HepG2 (cell line): Measurements from ENCODE around the gene BMPR1B. TPM values are rescaled to one million over a fixed set of nuclear protein-coding genes. Genes with fewer than 3 reads are reported as not detected.

ENCODE experiments used
- ATAC-seq: fragments of 200-7000 bp; cut with Tn5 transposase; 3 replicates; pipeline ENCODE4 v1.9.1; 2020; ENCODE audit warnings: mild to moderate bottlenecking, moderate library complexity
- BruUV-seq: library from RNA; stranded (reverse); fragments of 400-500 nt; replicated peaks from 2 replicates; lab custom pipeline; 2021; lab: Mats Ljungman, UMichigan
- CTCF ChIA-PET: fragments of 300-600 bp; formaldehyde crosslinking; extraction: SDS; loops from one replicate; lab custom pipeline; 2021; ENCODE audit warnings: low total read pairs, inconsistent platforms, low intra/inter-chr PET ratio; lab: Yijun Ruan, JAX
- POLR2A ChIA-PET: fragments of 350-600 bp; sonication (Branson Sonifier 250); formaldehyde crosslinking; loops from one replicate; lab custom pipeline; 2020; ENCODE audit warnings: antibody characterized with exemption, inconsistent platforms; lab: Yijun Ruan, JAX
- DNase-seq: peaks from one replicate; pipeline ENCODE4 v3.0.0-alpha.2; 2015; ENCODE audit warnings: low spot score
- FAIRE-seq: peaks from 3 replicates; lab custom pipeline; 2011; peaks lifted over from hg19 to GRCh38; lab: Jason Lieb, UNC
- H2AFZ ChIP-seq: one replicate; pipeline ENCODE4 v1.6.1; 2011; ENCODE audit warnings: low read length, inconsistent platforms
- H3K27ac ChIP-seq: fragments of 300-600 bp; 3 replicates; pipeline ENCODE4 v1.8.0; 2011; ENCODE audit warnings: mixed run types, mild to moderate bottlenecking, mixed read lengths, low read length, inconsistent platforms; ENCODE audit not compliant: insufficient read depth; ENCODE audit errors: extremely low read length
- H3K27me3 ChIP-seq, 2 experiments: fragments of 200-600 bp in 1 of 2; 2 replicates in 1 of 2; 3 replicates in 1 of 2; pipeline versions ENCODE4 v1.6.0 to v1.8.0; 2011; ENCODE audit warnings: low read length in 2 of 2, mild to moderate bottlenecking in 2 of 2, moderate library complexity in 2 of 2, inconsistent platforms in 1 of 2; ENCODE audit not compliant: insufficient read depth in 2 of 2, control insufficient read depth in 1 of 2
- H3K36me3 ChIP-seq, 2 experiments: fragments of 200-600 bp in 1 of 2; replicated peaks in 1 of 2; 2 replicates in 1 of 2; 3 replicates in 1 of 2; pipeline versions ENCODE4 v1.5.1 to v1.8.0; 2011; ENCODE audit warnings: low read length in 2 of 2, inconsistent platforms in 1 of 2; ENCODE audit not compliant: insufficient read depth in 2 of 2, control insufficient read depth in 1 of 2
- H3K4me1 ChIP-seq: 2 replicates; pipeline ENCODE4 v1.5.1; 2012; ENCODE audit warnings: low read length, inconsistent platforms; ENCODE audit not compliant: insufficient read depth
- H3K4me2 ChIP-seq: 2 replicates; pipeline ENCODE4 v1.6.0; 2011; ENCODE audit warnings: low read depth, low read length, inconsistent platforms
- H3K4me3 ChIP-seq, 3 experiments: fragments of 200-600 bp in 1 of 3; sonication (generic), shearing (Covaris generic) in 1 of 3; replicated peaks in 1 of 3; 2 replicates each; pipeline ENCODE4 v1.5.1; 2011 to 2016; ENCODE audit warnings: low read length in 3 of 3, inconsistent platforms in 2 of 3, low read depth in 2 of 3, mild to moderate bottlenecking in 2 of 3, control low read depth in 1 of 3, mixed read lengths in 1 of 3; ENCODE audit not compliant: insufficient read depth in 1 of 3
- H3K79me2 ChIP-seq: one replicate; pipeline ENCODE4 v1.6.1; 2011; ENCODE audit warnings: low read length, inconsistent platforms; ENCODE audit not compliant: insufficient read depth
- H3K9ac ChIP-seq: 2 replicates; pipeline ENCODE4 v1.6.0; 2011; ENCODE audit warnings: mild to moderate bottlenecking, low read depth, low read length, inconsistent platforms; ENCODE audit not compliant: insufficient read depth
- H3K9me3 ChIP-seq: 2 replicates; pipeline ENCODE4 v1.5.1; 2012; ENCODE audit warnings: mild to moderate bottlenecking, low read length
- H4K20me1 ChIP-seq: 2 replicates; pipeline ENCODE4 v1.6.0; 2011; ENCODE audit warnings: inconsistent platforms, mild to moderate bottlenecking, low read length, moderate library complexity; ENCODE audit not compliant: insufficient read depth
- ARHGAP35 ChIP-seq: sonication (generic); formaldehyde crosslinking; IDR thresholded peaks from 2 replicates; pipeline ENCODE4 v1.9.0; 2022; ENCODE audit warnings: mild to moderate bottlenecking, inconsistent platforms, moderate library complexity, missing genetic modification reagents, borderline replicate concordance
- MZF1 ChIP-seq: sonication (generic); formaldehyde crosslinking; IDR thresholded peaks from 2 replicates; pipeline ENCODE4 v1.8.1; 2023; ENCODE audit warnings: mild to moderate bottlenecking, missing genetic modification reagents, borderline replicate concordance
- NFKBIZ ChIP-seq: IDR thresholded peaks from 2 replicates; pipeline ENCODE4 v1.6.1; 2018; ENCODE audit warnings: missing genetic modification reagents, missing compliant biosample characterization
- NR2F2 ChIP-seq: IDR thresholded peaks from 2 replicates; pipeline ENCODE4 v1.6.1; 2012; ENCODE audit warnings: low read depth, inconsistent platforms, borderline replicate concordance
- RARA ChIP-seq: IDR thresholded peaks from 2 replicates; pipeline ENCODE4 v1.6.1; 2016; ENCODE audit warnings: missing genetic modification reagents, missing compliant biosample characterization
- SMARCC2 ChIP-seq: fragments of 450-650 bp; IDR thresholded peaks from 2 replicates; pipeline ENCODE4 v1.6.1; 2017; ENCODE audit warnings: antibody characterized with exemption, mild to moderate bottlenecking
- SRF ChIP-seq: IDR thresholded peaks from 2 replicates; pipeline ENCODE4 v1.6.1; 2011; ENCODE audit warnings: mild to moderate bottlenecking, low read depth, low read length, moderate library complexity
- TCF12 ChIP-seq, 2 experiments: fragments of 450-650 bp in 1 of 2; sonication (generic) in 1 of 2; formaldehyde crosslinking in 1 of 2; IDR thresholded peaks; 2 replicates each; pipeline versions ENCODE4 v1.6.1 to v1.8.0; 2017 to 2022; ENCODE audit warnings: antibody characterized with exemption in 1 of 2, mild to moderate bottlenecking in 1 of 2, missing genetic modification reagents in 1 of 2, moderate library complexity in 1 of 2
- THYN1 ChIP-seq: sonication (generic); formaldehyde crosslinking; IDR thresholded peaks from 2 replicates; pipeline ENCODE4 v1.8.1; 2023; ENCODE audit warnings: low read depth, mild to moderate bottlenecking, moderate library complexity, missing genetic modification reagents, borderline replicate concordance
- ZNF326 ChIP-seq: sonication (generic); formaldehyde crosslinking; IDR thresholded peaks from 2 replicates; pipeline ENCODE4 v1.4.0; 2020; ENCODE audit warnings: missing genetic modification reagents, borderline replicate concordance
- ZNF446 ChIP-seq: sonication (generic); formaldehyde crosslinking; IDR thresholded peaks from 2 replicates; pipeline ENCODE4 v1.5.0; 2020; ENCODE audit warnings: mild to moderate bottlenecking, missing genetic modification reagents
- ZNF598 ChIP-seq: sonication (generic); formaldehyde crosslinking; IDR thresholded peaks from 2 replicates; pipeline ENCODE4 v1.5.1; 2020; ENCODE audit warnings: mild to moderate bottlenecking, missing genetic modification reagents, borderline replicate concordance
- WGBS: methylation state at CpG from one replicate; pipeline ENCODE4 v1.1.6; 2017; ENCODE audit warnings: low lambda C conversion rate; 5-methylcytosine and 5-hydroxymethylcytosine counted together
- in situ Hi-C: cut with HindIII; loops from 2 replicates; pipeline ENCODE4 v1.10.0; 2017; ENCODE audit warnings: low pct_unique_long_range_greater_than_20kb; ENCODE audit not compliant: extremely low pct_ligation_motif_present
- intact Hi-C: fragments of 100-400 bp; cut with micrococcal nuclease; formaldehyde crosslinking; loops from one replicate; pipeline ENCODE4 v1.10.0; 2022; ENCODE audit not compliant: unreplicated experiment
- polyA plus RNA-seq, 8 experiments: library from polyadenylated mRNA; depleted of rRNA in 3 of 8; stranded (reverse) in 7 of 8; unstranded in 1 of 8; fragments of >200 nt; fragmentation: Illumina TruSeq in 4 of 8; extraction: Trizol in 4 of 8; gene quantifications; 2 replicates each; pipeline versions ENCODE4 v1.2.1 to v1.2.3, GENCODE V29; 2011 to 2016; ENCODE audit warnings: low read depth in 4 of 8, missing spikeins in 1 of 8, mixed read lengths in 1 of 8; ENCODE audit not compliant: insufficient read depth in 1 of 8
- total RNA-seq, 5 experiments: library from RNA; depleted of rRNA; stranded (reverse); fragments of >200 nt; fragmentation: Illumina TruSeq; extraction: Trizol; gene quantifications; 2 replicates each; pipeline ENCODE4 v1.2.3, GENCODE V29; 2016; ENCODE audit warnings: low read depth in 1 of 5
- TF ChIP-seq, protein P1 (sequence below): sonication (generic); formaldehyde crosslinking; IDR thresholded peaks from 2 replicates; pipeline ENCODE4 v1.4.0; 2020; ENCODE audit warnings: missing genetic modification reagents, mild to moderate bottlenecking, borderline replicate concordance
- TF ChIP-seq, protein P2 (sequence below): sonication (generic); formaldehyde crosslinking; IDR thresholded peaks from 2 replicates; pipeline ENCODE4 v1.8.0; 2023; ENCODE audit warnings: mild to moderate bottlenecking, missing genetic modification reagents
- TF ChIP-seq, protein P3 (sequence below): sonication (generic); formaldehyde crosslinking; IDR thresholded peaks from 2 replicates; pipeline ENCODE4 v1.8.1; 2023; ENCODE audit warnings: mild to moderate bottlenecking, inconsistent platforms, moderate library complexity, missing genetic modification reagents, borderline replicate concordance
- TF ChIP-seq, protein P4 (sequence below): IDR thresholded peaks from 2 replicates; pipeline ENCODE4 v1.6.1; 2016; ENCODE audit warnings: mild to moderate bottlenecking, missing biosample characterization, missing genetic modification reagents

Gene BMPR1B
- total and polyA plus RNA-seq, 2 of the 13 experiments (the other 11 are each of a cell fraction or from before 2014, with no cell fraction given) = 0.07 TPM; not detected in 1

DNA sequence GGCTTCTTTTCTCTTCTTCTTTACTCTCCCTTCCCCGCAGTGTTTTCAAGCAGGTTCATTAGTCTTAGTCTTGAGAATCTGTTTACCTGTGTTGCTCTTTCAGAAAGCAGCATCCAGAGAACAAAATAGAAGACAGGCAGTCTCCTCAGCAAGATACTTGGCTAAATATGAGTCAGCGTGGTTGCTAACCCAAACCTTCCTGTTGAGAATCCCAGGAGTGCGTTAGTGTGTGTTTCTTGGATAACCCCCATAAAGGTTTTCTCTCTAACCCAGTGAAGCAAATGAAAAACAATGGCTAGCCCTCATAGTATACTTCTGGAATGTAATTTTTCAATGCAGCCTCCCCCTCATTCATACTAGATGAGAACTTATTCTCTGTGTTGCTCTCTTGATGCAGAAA, 41.1 kb downstream of the BMPR1B start (continued):
- TF ChIP-seq ZNF598 (CRISPR knock-in tag) = no peak

DNA sequence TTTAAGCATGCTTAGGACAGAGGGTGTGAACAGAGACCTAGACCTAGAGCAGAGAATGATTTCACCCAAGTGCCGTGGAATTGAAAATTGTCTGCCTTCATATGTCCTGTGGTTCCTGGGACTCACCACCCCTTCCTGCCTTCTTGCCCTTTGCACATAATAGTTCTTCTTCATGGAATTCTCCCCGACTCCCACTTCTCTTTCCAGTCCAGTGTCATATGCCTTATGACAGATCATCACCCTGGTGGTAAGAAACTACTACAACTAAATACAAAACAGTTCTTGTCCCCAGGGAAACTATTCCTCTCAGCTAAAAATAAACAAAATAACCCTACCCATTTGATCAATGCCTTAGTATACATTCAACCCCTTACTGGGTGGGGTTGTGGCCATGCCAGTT, 43.3 kb downstream of the BMPR1B start:
- no peak overlapping the region for H3K4me3 ChIP-seq
- no TSS peak for BruUV-seq
- H3K27me3 ChIP-seq = no peaks in the 10 kb centered on the region
- intact Hi-C loops = no loop called here
- H3K9ac ChIP-seq = no peak overlapping the region
- ChIA-PET CTCF (no interaction called here), POLR2A (no interaction called here)
- TF ChIP-seq, protein P1, sequence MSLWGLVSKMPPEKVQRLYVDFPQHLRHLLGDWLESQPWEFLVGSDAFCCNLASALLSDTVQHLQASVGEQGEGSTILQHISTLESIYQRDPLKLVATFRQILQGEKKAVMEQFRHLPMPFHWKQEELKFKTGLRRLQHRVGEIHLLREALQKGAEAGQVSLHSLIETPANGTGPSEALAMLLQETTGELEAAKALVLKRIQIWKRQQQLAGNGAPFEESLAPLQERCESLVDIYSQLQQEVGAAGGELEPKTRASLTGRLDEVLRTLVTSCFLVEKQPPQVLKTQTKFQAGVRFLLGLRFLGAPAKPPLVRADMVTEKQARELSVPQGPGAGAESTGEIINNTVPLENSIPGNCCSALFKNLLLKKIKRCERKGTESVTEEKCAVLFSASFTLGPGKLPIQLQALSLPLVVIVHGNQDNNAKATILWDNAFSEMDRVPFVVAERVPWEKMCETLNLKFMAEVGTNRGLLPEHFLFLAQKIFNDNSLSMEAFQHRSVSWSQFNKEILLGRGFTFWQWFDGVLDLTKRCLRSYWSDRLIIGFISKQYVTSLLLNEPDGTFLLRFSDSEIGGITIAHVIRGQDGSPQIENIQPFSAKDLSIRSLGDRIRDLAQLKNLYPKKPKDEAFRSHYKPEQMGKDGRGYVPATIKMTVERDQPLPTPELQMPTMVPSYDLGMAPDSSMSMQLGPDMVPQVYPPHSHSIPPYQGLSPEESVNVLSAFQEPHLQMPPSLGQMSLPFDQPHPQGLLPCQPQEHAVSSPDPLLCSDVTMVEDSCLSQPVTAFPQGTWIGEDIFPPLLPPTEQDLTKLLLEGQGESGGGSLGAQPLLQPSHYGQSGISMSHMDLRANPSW (CRISPR knock-in tag) = no peak
- TF ChIP-seq NR2F2 = no peak
- no peak for TF ChIP-seq RARA (CRISPR knock-in tag)
- no peak for TF ChIP-seq SMARCC2
- TF ChIP-seq, protein P2, sequence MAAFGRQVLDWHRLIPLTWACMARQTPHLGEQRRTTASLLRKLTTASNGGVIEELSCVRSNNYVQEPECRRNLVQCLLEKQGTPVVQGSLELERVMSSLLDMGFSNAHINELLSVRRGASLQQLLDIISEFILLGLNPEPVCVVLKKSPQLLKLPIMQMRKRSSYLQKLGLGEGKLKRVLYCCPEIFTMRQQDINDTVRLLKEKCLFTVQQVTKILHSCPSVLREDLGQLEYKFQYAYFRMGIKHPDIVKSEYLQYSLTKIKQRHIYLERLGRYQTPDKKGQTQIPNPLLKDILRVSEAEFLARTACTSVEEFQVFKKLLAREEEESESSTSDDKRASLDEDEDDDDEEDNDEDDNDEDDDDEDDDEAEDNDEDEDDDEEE (CRISPR knock-in tag) = no peak
- TF ChIP-seq, protein P3, sequence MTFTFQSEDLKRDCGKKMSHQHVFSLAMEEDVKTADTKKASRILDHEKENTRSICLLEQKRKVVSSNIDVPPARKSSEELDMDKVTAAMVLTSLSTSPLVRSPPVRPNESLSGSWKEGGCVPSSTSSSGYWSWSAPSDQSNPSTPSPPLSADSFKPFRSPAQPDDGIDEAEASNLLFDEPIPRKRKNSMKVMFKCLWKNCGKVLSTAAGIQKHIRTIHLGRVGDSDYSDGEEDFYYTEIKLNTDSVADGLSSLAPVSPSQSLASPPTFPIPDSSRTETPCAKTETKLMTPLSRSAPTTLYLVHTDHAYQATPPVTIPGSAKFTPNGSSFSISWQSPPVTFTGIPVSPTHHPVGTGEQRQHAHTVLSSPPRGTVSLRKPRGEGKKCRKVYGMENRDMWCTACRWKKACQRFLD = no peak
- TF ChIP-seq TCF12 (IDR thresholded peaks at IDR 0.05) = no peak
- no peak for TF ChIP-seq TCF12 (CRISPR knock-in tag; IDR thresholded peaks at IDR 0.05)
- TF ChIP-seq, protein P4, sequence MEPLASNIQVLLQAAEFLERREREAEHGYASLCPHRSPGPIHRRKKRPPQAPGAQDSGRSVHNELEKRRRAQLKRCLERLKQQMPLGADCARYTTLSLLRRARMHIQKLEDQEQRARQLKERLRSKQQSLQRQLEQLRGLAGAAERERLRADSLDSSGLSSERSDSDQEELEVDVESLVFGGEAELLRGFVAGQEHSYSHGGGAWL (CRISPR knock-in tag) = no peak
- no peak for TF ChIP-seq SRF
- no peak for TF ChIP-seq MZF1 (CRISPR knock-in tag)
- no peak for TF ChIP-seq THYN1 (CRISPR knock-in tag)
- no peak for TF ChIP-seq ZNF326
- no peak for TF ChIP-seq ARHGAP35 (CRISPR knock-in tag)
- no peak for TF ChIP-seq ZNF446 (CRISPR knock-in tag)
- TF ChIP-seq NFKBIZ (CRISPR knock-in tag) = no peak
- WGBS = 4% methylated on average over 2 of the region's 2 CpGs
- in situ Hi-C loops = no loop called here
- H3K4me1 ChIP-seq = no peaks in the 10 kb centered on the region
- H3K27ac ChIP-seq = no peak overlapping the region
- H3K79me2 ChIP-seq = no peaks in the 10 kb centered on the region
- no peak overlapping the region for H3K4me2 ChIP-seq
- DNase-seq = no peak
- H4K20me1 ChIP-seq = no peaks in the 10 kb centered on the region
- no peak for FAIRE-seq
- no peaks in the 10 kb centered on the region for H3K9me3 ChIP-seq
- no peak overlapping the region for H2AFZ ChIP-seq
- no peak for ATAC-seq
- no peaks in the 10 kb centered on the region for H3K36me3 ChIP-seq
